ENCODE measurements around the gene SORBS1.

SORBS1 gene

GRCh38 chr10:95485056-95485844 lies 75.9 kb downstream of the SORBS1 start:
- TF ChIP-seq POU6F1 (CRISPR knock-in tag; IDR thresholded peaks at IDR 0.05; ENCODE audit: borderline replicate concordance, low read depth) (no peak), OSR1 (CRISPR knock-in tag; IDR thresholded peaks at IDR 0.05) (no peak), TOX (CRISPR knock-in tag; IDR thresholded peaks at IDR 0.05; ENCODE audit: borderline replicate concordance) (no peak), ZNF8 (CRISPR knock-in tag; IDR thresholded peaks at IDR 0.05) (no peak), CSRNP3 (CRISPR knock-in tag; IDR thresholded peaks at IDR 0.05) (no peak), TCF4 (CRISPR knock-in tag; IDR thresholded peaks at IDR 0.05; ENCODE audit: borderline replicate concordance) (no peak), ZFP3 (CRISPR knock-in tag; IDR thresholded peaks at IDR 0.05) (no peak), ZC3H10 (CRISPR knock-in tag; IDR thresholded peaks at IDR 0.05) (no peak), GLIS3 (CRISPR knock-in tag; IDR thresholded peaks at IDR 0.05) (no peak), ZNF565 (CRISPR knock-in tag; conservative IDR thresholded peaks at IDR 0.05; ENCODE audit: low read depth) (no peak), CSDC2 (CRISPR knock-in tag; IDR thresholded peaks at IDR 0.05) (no peak), ZFP30 (CRISPR knock-in tag; IDR thresholded peaks at IDR 0.05) (no peak)
- ATAC-seq, result no peak

GRCh38 chr10:95482501-95483233 lies 78.5 kb downstream of the SORBS1 start:
- ATAC-seq, result no peak
- no peak for TF ChIP-seq ZFP3 (CRISPR knock-in tag; IDR thresholded peaks at IDR 0.05)
- no peak for TF ChIP-seq PPARA (CRISPR knock-in tag; IDR thresholded peaks at IDR 0.05; ENCODE audit: borderline replicate concordance)
- no peak for TF ChIP-seq SNAI2 (CRISPR knock-in tag; IDR thresholded peaks at IDR 0.05)
- no peak for TF ChIP-seq ZNF565 (CRISPR knock-in tag; conservative IDR thresholded peaks at IDR 0.05; ENCODE audit: low read depth)
- TF ChIP-seq CSRNP3 (CRISPR knock-in tag; IDR thresholded peaks at IDR 0.05), result no peak
- no peak for TF ChIP-seq CSDC2 (CRISPR knock-in tag; IDR thresholded peaks at IDR 0.05)
- no peak for TF ChIP-seq BACH2 (CRISPR knock-in tag; IDR thresholded peaks at IDR 0.05; ENCODE audit: borderline replicate concordance)
- TF ChIP-seq TOX (CRISPR knock-in tag; IDR thresholded peaks at IDR 0.05; ENCODE audit: borderline replicate concordance), result no peak
- no peak for TF ChIP-seq ZC3H10 (CRISPR knock-in tag; IDR thresholded peaks at IDR 0.05)

- no peak for TF ChIP-seq PATZ1 (CRISPR knock-in tag; IDR thresholded peaks at IDR 0.05; ENCODE audit: borderline replicate concordance)
- TF ChIP-seq SNAI2 (CRISPR knock-in tag; IDR thresholded peaks at IDR 0.05), result no peak
- TF ChIP-seq OSR1 (CRISPR knock-in tag; IDR thresholded peaks at IDR 0.05), result no peak
- no peak for TF ChIP-seq ZNF70 (CRISPR knock-in tag; IDR thresholded peaks at IDR 0.05)
- ATAC-seq, result no peak
These were observed 80.2 kb downstream of the SORBS1 start for GRCh38 chr10:95480901-95481491.

GRCh38 chr10:95480102-95480900 lies 80.9 kb downstream of the SORBS1 start:
- no peak for ATAC-seq
- TF ChIP-seq ZNF565 (CRISPR knock-in tag; conservative IDR thresholded peaks at IDR 0.05; ENCODE audit: low read depth), result no peak
- TF ChIP-seq ESRRG (CRISPR knock-in tag; IDR thresholded peaks at IDR 0.05), result no peak
- no peak for TF ChIP-seq GLIS3 (CRISPR knock-in tag; IDR thresholded peaks at IDR 0.05)
- no peak for TF ChIP-seq BACH2 (CRISPR knock-in tag; IDR thresholded peaks at IDR 0.05; ENCODE audit: borderline replicate concordance)
- TF ChIP-seq TOX (CRISPR knock-in tag; IDR thresholded peaks at IDR 0.05; ENCODE audit: borderline replicate concordance), result no peak
- no peak for TF ChIP-seq ZFP3 (CRISPR knock-in tag; IDR thresholded peaks at IDR 0.05)
- TF ChIP-seq POU6F1 (CRISPR knock-in tag; IDR thresholded peaks at IDR 0.05; ENCODE audit: borderline replicate concordance, low read depth), result no peak
- TF ChIP-seq PATZ1 (CRISPR knock-in tag; IDR thresholded peaks at IDR 0.05; ENCODE audit: borderline replicate concordance), result no peak
- TF ChIP-seq OSR1 (CRISPR knock-in tag; IDR thresholded peaks at IDR 0.05), result no peak
- no peak for TF ChIP-seq ZNF70 (CRISPR knock-in tag; IDR thresholded peaks at IDR 0.05)
- TF ChIP-seq ARNTL (CRISPR knock-in tag; IDR thresholded peaks at IDR 0.05; ENCODE audit: borderline replicate concordance, low read depth), result no peak
- TF ChIP-seq TCF4 (CRISPR knock-in tag; IDR thresholded peaks at IDR 0.05; ENCODE audit: borderline replicate concordance), result no peak
- TF ChIP-seq ISL1 (CRISPR knock-in tag; IDR thresholded peaks at IDR 0.05), result no peak
- no peak for TF ChIP-seq RARB (CRISPR knock-in tag; IDR thresholded peaks at IDR 0.05)
- TF ChIP-seq ZFP30 (CRISPR knock-in tag; IDR thresholded peaks at IDR 0.05), result no peak

Measured in SK-N-SH treated with all-trans-retinoic acid at 6 μM for 48 hours (cell line).